ENCODE results near the gene EEFSEC. TPM values are rescaled to one million over a fixed set of nuclear protein-coding genes. Genes with fewer than 3 reads are reported as not detected.

EEFSEC gene
- total and polyA plus RNA-seq, 2 of the 8 experiments (the other 6 are each of a cell fraction or from before 2014, with no cell fraction given) = 13.1 to 19.8 TPM

DNA sequence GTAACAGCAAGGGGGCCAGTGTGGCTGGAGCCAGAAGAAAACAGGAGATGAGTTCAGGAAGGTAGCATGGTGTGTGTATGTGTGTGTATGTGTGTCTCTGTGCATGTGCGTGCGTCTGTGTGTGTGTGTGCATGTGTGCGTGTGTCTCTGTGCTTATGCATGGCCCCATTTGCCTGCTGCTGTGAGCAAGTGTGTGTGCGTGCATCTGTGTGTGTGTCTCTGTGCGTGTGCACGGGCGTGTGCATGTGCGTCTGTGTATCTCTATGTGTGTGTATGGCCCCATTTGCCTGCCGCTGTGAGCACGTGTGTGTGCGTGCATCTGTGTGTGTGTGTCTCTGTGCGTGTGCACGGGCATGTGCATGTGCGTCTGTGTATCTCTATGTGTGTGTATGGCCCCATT, 7.1 kb upstream of the EEFSEC start:
- Histone ChIP-seq H3K79me2 (ENCODE audit: control insufficient read depth in 1 of 2, insufficient read depth in 2 of 2, low read length in 2 of 2) (no peaks in the 10 kb centered on the region), H3K4me3 (ENCODE audit: extremely low read depth in 1 of 4, insufficient read depth in 2 of 4, low read depth in 3 of 4, low read length in 4 of 4) (no peak overlapping the region), H3K23ac (ENCODE audit: insufficient read length) (no peak overlapping the region), H2BK12ac (ENCODE audit: low read depth, low read length) (peak overlapping the region; percentile 45; the same call in 1 of the 2 replicates), H3K79me1 (ENCODE audit: low read depth, low read length) (no peaks in the 10 kb centered on the region), H3K27ac (ENCODE audit: low read depth, low read length) (no peak overlapping the region), H4K8ac (ENCODE audit: extremely low read depth, insufficient read depth, low read length) (no peak overlapping the region; the same call in 1 of the 2 replicates), H3K9ac (replicated peaks in 1 of 4; ENCODE audit: extremely low read depth in 1 of 4, low read depth in 3 of 4, low read length in 3 of 4) (no peak overlapping the region; a peak in 1 of 7 replicates), H3K9me3 (ENCODE audit: insufficient read depth in 2 of 2, low read depth in 1 of 2, low read length in 1 of 2) (no peaks in the 10 kb centered on the region), H4K5ac (ENCODE audit: insufficient read length, low read depth, low read length) (no peak overlapping the region), H2BK120ac (replicated peaks; ENCODE audit: low read depth, low read length) (no peak overlapping the region), H3K4me1 (replicated peaks in 1 of 4; ENCODE audit: control insufficient read depth in 3 of 4, insufficient read depth in 4 of 4, low read length in 3 of 4) (no peaks in the 10 kb centered on the region), H4K91ac (replicated peaks; ENCODE audit: insufficient read length, low read length) (no peak overlapping the region), H3K27me3 (replicated peaks in 1 of 4; ENCODE audit: control insufficient read depth in 3 of 4, extremely low read depth in 1 of 4, insufficient read depth in 3 of 4, low read length in 3 of 4) (no peaks in the 10 kb centered on the region), H3K23me2 (ENCODE audit: low read depth, low read length) (no peaks in the 10 kb centered on the region), H3K36me3 (ENCODE audit: control insufficient read depth in 2 of 4, insufficient read depth in 4 of 4, low read length in 3 of 4) (no peaks in the 10 kb centered on the region), H2AFZ (ENCODE audit: low read length) (no peak overlapping the region), H2BK15ac (ENCODE audit: low read length) (no peak overlapping the region), H3K4me2 (ENCODE audit: insufficient read depth in 1 of 2, low read depth in 2 of 2, low read length in 2 of 2) (no peak overlapping the region), H3K14ac (ENCODE audit: insufficient read length) (no peak overlapping the region), H2BK20ac (ENCODE audit: low read length) (no peak overlapping the region), H2BK5ac (ENCODE audit: low read depth, low read length) (no peak overlapping the region), H3K56ac (replicated peaks; ENCODE audit: insufficient read length, low read depth, low read length) (no peak overlapping the region), H3K4ac (replicated peaks; ENCODE audit: insufficient read length, low read depth, low read length) (no peak overlapping the region), H2AK5ac (ENCODE audit: low read depth, low read length) (peak overlapping the region; percentile 93; the same call in 1 of the 2 replicates), H3K18ac (ENCODE audit: extremely low read depth, low read length) (no peak overlapping the region), H4K20me1 (replicated peaks in 1 of 2; ENCODE audit: control insufficient read depth in 1 of 2, insufficient read depth in 2 of 2, low read length in 2 of 2) (peaks cover 0 to 4% of the 10 kb centered on the region in 2 experiments)
- ChIA-PET POLR2A (ENCODE audit: partially characterized antibody) (no interaction called here), CTCF (ENCODE audit: partially characterized antibody) (no interaction called here)
- FAIRE-seq (no peak), DNase-seq (ENCODE audit: low read depth in 1 of 2, low spot score in 2 of 2) (no peak)
- WGBS, 2 experiments (ENCODE audit: extremely low coverage in 1 of 2, insufficient coverage in 1 of 2, insufficient read length in 1 of 2, insufficient replicate concordance in 2 of 2, low coverage in 1 of 2, low lambda C conversion rate in 2 of 2, missing lambda C conversion rate in 1 of 2) = 94% methylated on average over 14 of the region's 14 CpGs; no CpG with 5 or more reads in 1 of the 2 experiments
- TF ChIP-seq RXRA (IDR thresholded peaks at IDR 0.05; ENCODE audit: insufficient read depth, low read depth, low read length) = no peak
- TF ChIP-seq ATF3 (IDR thresholded peaks at IDR 0.05; ENCODE audit: insufficient read depth, low read depth, low read length) = no peak
- TF ChIP-seq SAP30 (IDR thresholded peaks at IDR 0.05; ENCODE audit: insufficient read depth, insufficient replicate concordance, low read length) = no peak
- no peak for TF ChIP-seq TAF7 (optimal IDR thresholded peaks at IDR 0.05; ENCODE audit: borderline replicate concordance, low read depth, low read length)
- TF ChIP-seq JUN (IDR thresholded peaks at IDR 0.05; ENCODE audit: low read depth, low read length) = no peak
- no peak for TF ChIP-seq SIRT6 (IDR thresholded peaks at IDR 0.05; ENCODE audit: low read length)
- no peak for TF ChIP-seq RAD21 (IDR thresholded peaks at IDR 0.05 in 1 of 2, conservative IDR thresholded peaks at IDR 0.05 in 1 of 2; ENCODE audit: low read depth in 2 of 2, low read length in 2 of 2)
- TF ChIP-seq POU5F1 (IDR thresholded peaks at IDR 0.05; ENCODE audit: low read depth, low read length) = no peak
- no peak for TF ChIP-seq GTF2F1 (IDR thresholded peaks at IDR 0.05; ENCODE audit: borderline replicate concordance, low read depth, low read length)
- TF ChIP-seq PHF8 (conservative IDR thresholded peaks at IDR 0.05; ENCODE audit: low read depth, low read length) = no peak
- no peak for TF ChIP-seq TEAD4 (IDR thresholded peaks at IDR 0.05; ENCODE audit: low read depth, low read length)
- no peak for TF ChIP-seq EP300 (IDR thresholded peaks at IDR 0.05; ENCODE audit: borderline replicate concordance in 1 of 2, low read depth in 2 of 2, low read length in 2 of 2)
- TF ChIP-seq EGR1 (IDR thresholded peaks at IDR 0.05; ENCODE audit: borderline replicate concordance, low read depth, low read length) = no peak
